ENCODE results near the gene PYROXD2.

Gene PYROXD2

GRCh38 chr10:98340261-98340939 is 74.6 kb downstream of the PYROXD2 start:
- no peaks in the 10 kb centered on the region for H3K36me3 Mint-ChIP-seq
- no peaks in the 10 kb centered on the region for H3K9me3 Mint-ChIP-seq
- H3K27ac Mint-ChIP-seq = peak overlapping the region; percentile 40
- peak overlapping the region; percentile 70 for H3K4me3 Mint-ChIP-seq
- H3K27me3 Mint-ChIP-seq = peaks cover 8% of the 10 kb centered on the region
- ATAC-seq (ENCODE audit: low read depth) (peak; percentile 59), DNase-seq (ENCODE audit: low spot score in 2 of 2) (no peak)
- peaks cover 24% of the 10 kb centered on the region for H3K4me1 Mint-ChIP-seq

DNA sequence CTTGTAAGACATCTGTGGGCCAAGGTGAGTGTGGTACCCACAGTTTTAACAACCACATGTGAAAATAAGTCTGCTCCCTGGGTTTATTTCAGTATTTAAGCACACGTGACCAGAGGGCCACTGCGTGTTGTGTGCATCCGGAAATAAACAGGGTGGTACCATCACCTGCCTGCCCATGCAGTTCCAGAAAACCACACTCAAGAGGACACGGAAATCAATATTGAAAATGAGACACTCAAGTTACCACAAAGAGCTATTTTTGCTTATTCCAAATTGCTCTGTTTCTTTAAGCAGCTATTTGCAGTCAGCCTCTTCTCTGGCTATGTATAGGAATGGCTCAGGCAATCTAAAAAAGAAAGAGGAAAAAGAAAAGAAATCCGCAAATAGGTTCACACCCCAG is 75.2 kb downstream of the PYROXD2 start:
- peak overlapping the region; percentile 40 for H3K27ac Mint-ChIP-seq
- ATAC-seq (ENCODE audit: low read depth) (peak; percentile 89), DNase-seq (ENCODE audit: low spot score in 2 of 2) (no peak)
- H3K36me3 Mint-ChIP-seq = no peaks in the 10 kb centered on the region
- H3K4me3 Mint-ChIP-seq = peak overlapping the region; percentile 70
- peaks cover 24% of the 10 kb centered on the region for H3K4me1 Mint-ChIP-seq
- peaks cover 7% of the 10 kb centered on the region for H3K27me3 Mint-ChIP-seq
- H3K9me3 Mint-ChIP-seq = no peaks in the 10 kb centered on the region

- Mint-ChIP-seq H3K27me3 (peaks cover 7% of the 10 kb centered on the region), H3K9me3 (no peaks in the 10 kb centered on the region), H3K27ac (no peak overlapping the region), H3K4me3 (no peak overlapping the region), H3K36me3 (no peaks in the 10 kb centered on the region), H3K4me1 (peaks cover 22% of the 10 kb centered on the region)
- no peak for DNase-seq (ENCODE audit: low spot score in 2 of 2)
- ATAC-seq (ENCODE audit: low read depth) = no peak
Measured at GRCh38 chr10:98338896-98339295, 76.1 kb downstream of the PYROXD2 start.

GRCh38 chr10:98338318-98338717 is 76.7 kb downstream of the PYROXD2 start:
- Mint-ChIP-seq H3K36me3 (no peaks in the 10 kb centered on the region), H3K4me1 (peaks cover 22% of the 10 kb centered on the region), H3K4me3 (no peak overlapping the region), H3K9me3 (no peaks in the 10 kb centered on the region), H3K27me3 (peaks cover 8% of the 10 kb centered on the region), H3K27ac (no peak overlapping the region)
- ATAC-seq (ENCODE audit: low read depth) = no peak
- no peak for DNase-seq (ENCODE audit: low spot score in 2 of 2)

DNA sequence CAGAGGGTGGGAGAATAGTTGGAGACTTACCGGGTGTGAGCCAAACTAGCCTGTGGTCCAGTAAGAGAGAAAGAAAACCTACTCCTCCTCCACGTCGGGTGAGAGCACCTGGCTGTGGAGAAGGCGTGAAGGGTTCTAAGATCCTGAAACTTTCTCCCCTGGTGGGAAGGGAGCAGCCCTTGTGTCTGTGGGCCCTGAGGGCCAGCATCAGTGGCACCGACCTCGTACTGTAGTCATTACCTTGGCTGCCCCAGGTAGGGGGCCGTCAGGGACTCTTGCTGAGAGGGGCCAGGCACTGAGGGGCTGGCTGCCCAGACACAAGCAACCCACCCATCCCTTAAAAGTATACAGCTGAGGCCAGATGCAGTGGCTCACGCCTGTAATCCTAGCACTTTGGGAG is 77.5 kb downstream of the PYROXD2 start:
- DNase-seq (ENCODE audit: low spot score in 2 of 2) (no peak), ATAC-seq (ENCODE audit: low read depth) (no peak)
- no peak overlapping the region for H3K4me3 Mint-ChIP-seq
- no peaks in the 10 kb centered on the region for H3K36me3 Mint-ChIP-seq
- H3K27ac Mint-ChIP-seq = no peak overlapping the region
- H3K27me3 Mint-ChIP-seq = peaks cover 5% of the 10 kb centered on the region
- H3K4me1 Mint-ChIP-seq = peaks cover 19% of the 10 kb centered on the region
- H3K9me3 Mint-ChIP-seq = no peaks in the 10 kb centered on the region

All from memory B cell (primary cell).